K562 (cell line): Measurements from ENCODE around the gene DMRTA1. TPM values are rescaled to one million over a fixed set of nuclear protein-coding genes. Genes with fewer than 3 reads are reported as not detected.

ENCODE experiments used
- ATAC-seq: fragments of 200-7000 bp; cut with Tn5 transposase; 3 replicates; pipeline ENCODE4 v1.9.1; 2020; ENCODE audit warnings: moderate library complexity
- BruUV-seq: library from RNA; stranded (reverse); fragments of 400-500 nt; replicated peaks from 2 replicates; lab custom pipeline; 2021; lab: Mats Ljungman, UMichigan
- CTCF ChIA-PET: fragments of 300-600 bp; formaldehyde crosslinking; extraction: SDS; loops from one replicate; lab custom pipeline; 2021; ENCODE audit warnings: low intra/inter-chr PET ratio; lab: Yijun Ruan, JAX
- POLR2A ChIA-PET: fragments of 300-600, 350-650 bp; sonication (Branson Sonifier 250); formaldehyde crosslinking; extraction: SDS; loops from one replicate; lab custom pipeline; 2021; ENCODE audit warnings: antibody characterized with exemption, inconsistent platforms; lab: Yijun Ruan, JAX
- DNase-seq, 4 experiments: peaks; one replicate each; pipeline versions ENCODE4 v3.0.0 to v3.0.0-alpha.2; 2011 to 2018; ENCODE audit warnings: low spot score in 3 of 4, mixed read lengths in 3 of 4; ENCODE audit errors: extremely low read depth in 1 of 4
- FAIRE-seq: peaks from 2 replicates; lab custom pipeline; 2011; peaks lifted over from hg19 to GRCh38; lab: Jason Lieb, UNC
- H2AFZ ChIP-seq: 2 replicates; pipeline ENCODE4 v1.6.0; 2011; ENCODE audit warnings: low read depth, low read length, control low read depth, inconsistent platforms
- H3K27ac ChIP-seq: fragments of 200-600 bp; 3 replicates; pipeline ENCODE4 v1.8.0; 2011; ENCODE audit warnings: low read depth, mild to moderate bottlenecking, control low read depth, inconsistent platforms, low read length, moderate library complexity, mixed read lengths; ENCODE audit errors: extremely low read depth
- H3K27me3 ChIP-seq, 2 experiments: fragments of 300-600 bp in 1 of 2; 2 replicates in 1 of 2; 3 replicates in 1 of 2; pipeline versions ENCODE4 v1.6.0 to v1.8.0; 2011; ENCODE audit warnings: inconsistent platforms in 2 of 2, low read length in 2 of 2, mild to moderate bottlenecking in 1 of 2, mixed read lengths in 1 of 2, moderate library complexity in 1 of 2; ENCODE audit not compliant: control insufficient read depth in 2 of 2, insufficient read depth in 2 of 2
- H3K36me3 ChIP-seq: fragments of 300-600 bp; 3 replicates; pipeline ENCODE4 v1.8.0; 2011; ENCODE audit warnings: mild to moderate bottlenecking, low read length, inconsistent platforms; ENCODE audit not compliant: control insufficient read depth, insufficient read depth
- H3K4me1 ChIP-seq, 2 experiments: fragments of 200-600 bp in 1 of 2; replicated peaks in 1 of 2; 2 replicates in 1 of 2; 3 replicates in 1 of 2; pipeline versions ENCODE4 v1.5.1 to v1.8.0; 2011; ENCODE audit warnings: inconsistent platforms in 2 of 2, low read length in 2 of 2, mild to moderate bottlenecking in 1 of 2, mixed read lengths in 1 of 2, moderate library complexity in 1 of 2; ENCODE audit not compliant: control insufficient read depth in 2 of 2, insufficient read depth in 2 of 2
- H3K4me2 ChIP-seq: 2 replicates; pipeline ENCODE4 v1.6.1; 2011; ENCODE audit warnings: low read length, control low read depth, inconsistent platforms, mixed read lengths; ENCODE audit not compliant: insufficient read depth
- H3K4me3 ChIP-seq: fragments of 200-600 bp; sonication (generic), shearing (Covaris generic); 2 replicates; pipeline ENCODE4 v1.5.1; 2016; ENCODE audit warnings: control low read depth, inconsistent platforms
- H3K79me2 ChIP-seq: fragments of 200-600 bp; 3 replicates; pipeline ENCODE4 v1.8.0; 2011; ENCODE audit warnings: low read length, inconsistent platforms; ENCODE audit not compliant: control insufficient read depth, insufficient read depth
- H3K9ac ChIP-seq, 2 experiments: 2 replicates each; pipeline versions ENCODE4 v1.6.0 to v1.6.1; 2011; ENCODE audit warnings: low read depth in 2 of 2, low read length in 2 of 2, control low read depth in 1 of 2, inconsistent platforms in 1 of 2, mild to moderate bottlenecking in 1 of 2, mixed read lengths in 1 of 2; ENCODE audit not compliant: insufficient read depth in 1 of 2
- H3K9me1 ChIP-seq: one replicate; pipeline ENCODE4 v1.6.0; 2011; ENCODE audit warnings: inconsistent platforms, mild to moderate bottlenecking, low read length, moderate library complexity; ENCODE audit not compliant: control insufficient read depth, insufficient read depth
- H3K9me3 ChIP-seq: replicated peaks from 2 replicates; pipeline ENCODE4 v1.5.1; 2011; ENCODE audit warnings: low read depth, low read length, inconsistent platforms; ENCODE audit not compliant: control insufficient read depth, insufficient read depth
- H4K20me1 ChIP-seq: replicated peaks from 2 replicates; pipeline ENCODE4 v1.6.1; 2011; ENCODE audit warnings: low read length, inconsistent platforms, mixed read lengths; ENCODE audit not compliant: control insufficient read depth, insufficient read depth
- CBX8 ChIP-seq: fragments of 200-600 bp; sonication (generic); IDR thresholded peaks from 2 replicates; pipeline ENCODE4 v1.6.1; 2012; ENCODE audit warnings: borderline replicate concordance, mixed run types, low read depth, mild to moderate bottlenecking, moderate library complexity, mixed read lengths, low read length, control low read depth, inconsistent platforms; ENCODE audit not compliant: poor library complexity, severe bottlenecking; ENCODE audit errors: extremely low read depth
- FOXK1 ChIP-seq: sonication (generic); formaldehyde crosslinking; IDR thresholded peaks from 2 replicates; pipeline ENCODE4 v1.8.0; 2022; ENCODE audit warnings: missing genetic modification reagents, mild to moderate bottlenecking, borderline replicate concordance
- HMG20A ChIP-seq: fragments of 450-650 bp; formaldehyde crosslinking; conservative IDR thresholded peaks from 2 replicates; pipeline ENCODE4 v1.4.0; 2020; ENCODE audit warnings: mild to moderate bottlenecking, mixed read lengths
- ILK ChIP-seq: fragments of 450-650 bp; IDR thresholded peaks from 2 replicates; pipeline ENCODE4 v1.6.1; 2016; ENCODE audit warnings: missing genetic modification characterization, low read depth, mild to moderate bottlenecking, missing compliant biosample characterization, moderate library complexity, borderline replicate concordance
- NR3C1 ChIP-seq: sonication (generic); formaldehyde crosslinking; IDR thresholded peaks from 2 replicates; pipeline ENCODE4 v1.8.1; 2022; ENCODE audit warnings: missing genetic modification reagents
- SMARCC2 ChIP-seq: fragments of 450-650 bp; IDR thresholded peaks from 2 replicates; pipeline ENCODE4 v1.6.1; 2017; ENCODE audit warnings: antibody characterized with exemption, moderate library complexity, mild to moderate bottlenecking, low read depth
- SRSF9 ChIP-seq: fragments of 200-400 bp; formaldehyde crosslinking; IDR thresholded peaks from 2 replicates; pipeline ENCODE4 v1.6.1; 2017; ENCODE audit warnings: low read depth, low read length, borderline replicate concordance
- TCF7L2 ChIP-seq: fragments of 150-350 bp; IDR thresholded peaks from 2 replicates; pipeline ENCODE4 v1.6.1; 2016; ENCODE audit warnings: low read depth, mild to moderate bottlenecking, low read length, moderate library complexity
- XRCC5 ChIP-seq: fragments of 200-400 bp; formaldehyde crosslinking; IDR thresholded peaks from 2 replicates; pipeline ENCODE4 v1.6.1; 2017; ENCODE audit warnings: low read depth, mild to moderate bottlenecking, low read length
- WGBS: fragments of 100-300 bp; shearing (Covaris generic); methylation state at CpG from one replicate; pipeline ENCODE4 v1.1.6; 2016; ENCODE audit warnings: low coverage, mixed read lengths; ENCODE audit not compliant: insufficient coverage; ENCODE audit errors: missing lambda C conversion rate; 5-methylcytosine and 5-hydroxymethylcytosine counted together
- in situ Hi-C: fragments of 300-500 bp; cut with MboI; formaldehyde crosslinking; loops from 4 replicates; pipeline ENCODE4 v1.15.0; 2018; ENCODE audit warnings: inconsistent platforms, mixed read lengths
- intact Hi-C: fragments of 100-400 bp; cut with micrococcal nuclease; formaldehyde crosslinking; loops from 2 replicates; pipeline ENCODE4 v1.14.2; 2022
- polyA plus RNA-seq, 8 experiments: library from polyadenylated mRNA; depleted of rRNA in 4 of 8; stranded (reverse) in 5 of 8; unstranded in 3 of 8; fragments of >200 nt; fragmentation: Nextera tagmentation in 2 of 8; fragmentation: Illumina TruSeq in 1 of 8; extraction: Ambion mirVana in 2 of 8; extraction: Trizol in 1 of 8; gene quantifications; 2 replicates each; pipeline versions ENCODE4 v1.2.1 to v1.2.3, GENCODE V29; 2011 to 2014; ENCODE audit warnings: inconsistent platforms in 1 of 8, missing spikeins in 1 of 8
- total RNA-seq, 7 experiments: library from RNA; depleted of rRNA in 6 of 7; stranded (reverse); fragments of >200 nt in 6 of 7; fragmentation: Illumina TruSeq in 2 of 7; extraction: Trizol in 2 of 7; gene quantifications; 2 replicates each; pipeline versions ENCODE4 v1.2.1 to v1.2.3, GENCODE V29; 2011 to 2021; ENCODE audit warnings: low replicate concordance in 1 of 7
- TF ChIP-seq, protein P1 (sequence below): sonication (generic); formaldehyde crosslinking; IDR thresholded peaks from 2 replicates; pipeline ENCODE4 v1.8.1; 2022; ENCODE audit warnings: missing genetic modification reagents

The DMRTA1 gene
- total and polyA plus RNA-seq, 9 of the 15 experiments (the other 6 are each of a cell fraction or from before 2014, with no cell fraction given): not detected

DNA sequence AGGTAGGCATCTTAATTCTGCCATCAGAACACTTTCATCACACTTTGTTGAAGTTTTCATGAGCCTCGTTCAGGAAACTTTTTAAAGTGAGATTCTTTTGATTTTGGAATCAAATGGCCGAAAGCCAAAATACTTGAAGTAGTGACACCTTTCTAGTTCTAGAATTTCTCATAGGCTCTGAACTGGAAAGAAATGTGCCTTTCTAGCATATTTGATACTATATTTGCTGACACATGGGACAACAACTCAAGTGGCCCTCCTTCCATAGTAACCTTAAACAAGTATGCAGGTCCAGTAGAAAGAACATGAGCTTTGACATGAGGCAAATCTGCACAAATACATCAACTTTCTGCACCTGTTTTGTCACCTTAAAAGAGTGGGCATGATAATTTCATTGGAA lies 22.0 kb upstream of the DMRTA1 start:
- POLR2A ChIA-PET: no interaction called here

DNA sequence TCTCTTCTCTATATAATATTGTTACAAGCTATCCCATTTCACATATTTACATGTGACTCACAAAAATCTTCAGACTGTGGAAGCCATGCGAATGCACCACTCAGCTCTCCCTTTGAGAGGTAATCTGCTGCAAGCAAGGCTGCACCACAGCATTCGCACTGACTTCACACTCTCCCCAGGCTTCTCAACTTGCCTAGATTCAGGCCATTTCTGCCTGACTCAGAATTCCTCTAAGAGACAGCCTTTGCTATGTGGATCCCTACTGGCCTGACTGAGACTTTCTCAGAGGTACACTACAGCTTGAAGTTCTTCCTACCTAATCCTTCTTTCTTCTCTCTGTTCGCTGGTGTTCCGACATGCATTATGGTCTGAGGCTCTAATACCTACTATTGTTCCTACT lies 21.1 kb upstream of the DMRTA1 start:
- no peaks in the 10 kb centered on the region for H3K9me1 ChIP-seq
- no peaks in the 10 kb centered on the region for H3K79me2 ChIP-seq
- H3K4me1 ChIP-seq: no peaks in the 10 kb centered on the region
- no peaks in the 10 kb centered on the region for H3K9me3 ChIP-seq
- no peak overlapping the region for H3K27ac ChIP-seq
- no peak overlapping the region for H3K9ac ChIP-seq
- H3K4me2 ChIP-seq: no peak overlapping the region
- FAIRE-seq: no peak
- intact Hi-C loops (no loop called here), in situ Hi-C loops (no loop called here)
- no peak for DNase-seq
- no CpG with 5 or more reads among the region's 4 CpGs for WGBS
- ATAC-seq: no peak
- H4K20me1 ChIP-seq: no peaks in the 10 kb centered on the region
- no peaks in the 10 kb centered on the region for H3K36me3 ChIP-seq
- no TSS peak for BruUV-seq
- no peaks in the 10 kb centered on the region for H3K27me3 ChIP-seq
- CTCF ChIA-PET: no interaction called here
- POLR2A ChIA-PET: no interaction called here
- H2AFZ ChIP-seq: no peak overlapping the region
- H3K4me3 ChIP-seq: no peak overlapping the region
- TF ChIP-seq SRSF9 (no peak), TCF7L2 (no peak), CBX8 (no peak), HMG20A (CRISPR knock-in tag) (no peak), FOXK1 (no peak), NR3C1 (no peak)

More for the DNA sequence above, 22.0 kb upstream of the DMRTA1 start:
- no peak overlapping the region for H3K27ac ChIP-seq
- H3K36me3 ChIP-seq: no peaks in the 10 kb centered on the region
- ATAC-seq: no peak
- H3K27me3 ChIP-seq: no peaks in the 10 kb centered on the region
- no peaks in the 10 kb centered on the region for H3K4me1 ChIP-seq
- no peak overlapping the region for H3K9ac ChIP-seq
- no peak overlapping the region for H3K4me3 ChIP-seq
- H3K9me3 ChIP-seq: no peaks in the 10 kb centered on the region
- no peaks in the 10 kb centered on the region for H3K9me1 ChIP-seq
- intact Hi-C loops (no loop called here), in situ Hi-C loops (no loop called here)
- H3K4me2 ChIP-seq: no peak overlapping the region
- WGBS: no CpG with 5 or more reads among the region's 2 CpGs
- no peak for TF ChIP-seq SMARCC2
- TF ChIP-seq, protein P1, sequence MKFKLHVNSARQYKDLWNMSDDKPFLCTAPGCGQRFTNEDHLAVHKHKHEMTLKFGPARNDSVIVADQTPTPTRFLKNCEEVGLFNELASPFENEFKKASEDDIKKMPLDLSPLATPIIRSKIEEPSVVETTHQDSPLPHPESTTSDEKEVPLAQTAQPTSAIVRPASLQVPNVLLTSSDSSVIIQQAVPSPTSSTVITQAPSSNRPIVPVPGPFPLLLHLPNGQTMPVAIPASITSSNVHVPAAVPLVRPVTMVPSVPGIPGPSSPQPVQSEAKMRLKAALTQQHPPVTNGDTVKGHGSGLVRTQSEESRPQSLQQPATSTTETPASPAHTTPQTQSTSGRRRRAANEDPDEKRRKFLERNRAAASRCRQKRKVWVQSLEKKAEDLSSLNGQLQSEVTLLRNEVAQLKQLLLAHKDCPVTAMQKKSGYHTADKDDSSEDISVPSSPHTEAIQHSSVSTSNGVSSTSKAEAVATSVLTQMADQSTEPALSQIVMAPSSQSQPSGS (CRISPR knock-in tag): no peak
- no peak for TF ChIP-seq XRCC5
- no peak for TF ChIP-seq ILK (tag)
- no peak for FAIRE-seq
- no peaks in the 10 kb centered on the region for H4K20me1 ChIP-seq
- no peak overlapping the region for H2AFZ ChIP-seq
- CTCF ChIA-PET: no interaction called here
- H3K79me2 ChIP-seq: no peaks in the 10 kb centered on the region
- no TSS peak for BruUV-seq
- no peak for DNase-seq
